ENCODE results near the gene EPB41L5.
A peak's percentile ranks its signal among the peaks of the same experiment; 100 is the strongest.
"Not testable (repeated sequence)": the region's sequence is repeated elsewhere in the genome, so short reads cannot be mapped to it uniquely, and the experiment has no call there.

The EPB41L5 gene

DNA sequence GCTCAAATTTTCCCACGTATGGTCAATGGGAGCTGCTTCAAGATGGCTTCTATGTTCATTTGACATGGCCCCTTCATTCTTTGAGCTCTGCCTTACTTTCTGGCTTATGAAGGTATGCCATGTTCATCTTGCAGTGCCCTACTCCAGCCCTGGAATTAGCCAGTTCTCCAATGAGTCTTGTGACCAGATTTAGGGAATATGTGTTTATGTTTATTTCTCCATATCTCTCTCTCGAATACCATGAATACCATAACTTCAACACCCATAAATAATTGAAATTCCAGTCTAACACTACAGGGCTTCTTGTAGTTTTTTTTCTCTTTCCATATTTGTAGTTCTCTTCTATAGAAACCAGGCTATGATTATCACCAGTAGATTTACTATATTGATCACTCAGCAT lies 39.7 kb downstream of the EPB41L5 start:
- H3K4me3 Mint-ChIP-seq: no peak overlapping the region
- ATAC-seq (no peak), DNase-seq (ENCODE audit: low spot score in 2 of 2) (no peak)
- H3K9me3 Mint-ChIP-seq: peaks cover 6% of the 10 kb centered on the region
- H3K27ac Mint-ChIP-seq: no peak overlapping the region
- H3K4me1 Mint-ChIP-seq: no peaks in the 10 kb centered on the region
- H3K36me3 Mint-ChIP-seq: no peaks in the 10 kb centered on the region

- DNase-seq (ENCODE audit: low spot score in 2 of 2): no peak
- no peak for ATAC-seq
- Mint-ChIP-seq H3K4me1 (no peaks in the 10 kb centered on the region), H3K4me3 (no peak overlapping the region), H3K27ac (no peak overlapping the region), H3K9me3 (peaks cover 2% of the 10 kb centered on the region), H3K36me3 (no peaks in the 10 kb centered on the region)
These were observed 41.0 kb downstream of the EPB41L5 start for GRCh38 chr2:120053891-120054290.

DNA sequence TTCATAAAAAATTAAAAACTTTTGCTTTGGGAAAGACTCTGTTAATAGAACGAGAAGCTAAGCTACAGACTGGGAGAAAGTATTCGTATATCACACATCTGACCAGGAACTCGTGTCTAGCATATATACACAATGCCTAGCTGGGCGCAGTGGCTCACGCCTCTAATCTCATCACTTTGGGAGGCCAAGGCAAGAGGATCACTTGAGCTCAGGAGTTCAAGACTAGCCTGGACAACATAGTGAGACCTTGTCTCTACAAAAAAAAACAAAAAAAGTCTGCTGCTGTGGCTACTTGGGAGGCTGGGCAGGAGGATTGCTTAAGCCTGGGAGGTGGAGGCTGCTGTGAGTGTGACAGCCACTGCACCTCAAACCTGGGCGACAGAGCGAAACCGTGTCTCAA lies 46.6 kb downstream of the EPB41L5 start:
- ATAC-seq (no peak), DNase-seq (ENCODE audit: low spot score in 2 of 2) (no peak)
- Mint-ChIP-seq H3K36me3 (no peaks in the 10 kb centered on the region), H3K4me1 (no peaks in the 10 kb centered on the region), H3K9me3 (no peaks in the 10 kb centered on the region), H3K4me3 (no peak overlapping the region), H3K27ac (no peak overlapping the region)

DNA sequence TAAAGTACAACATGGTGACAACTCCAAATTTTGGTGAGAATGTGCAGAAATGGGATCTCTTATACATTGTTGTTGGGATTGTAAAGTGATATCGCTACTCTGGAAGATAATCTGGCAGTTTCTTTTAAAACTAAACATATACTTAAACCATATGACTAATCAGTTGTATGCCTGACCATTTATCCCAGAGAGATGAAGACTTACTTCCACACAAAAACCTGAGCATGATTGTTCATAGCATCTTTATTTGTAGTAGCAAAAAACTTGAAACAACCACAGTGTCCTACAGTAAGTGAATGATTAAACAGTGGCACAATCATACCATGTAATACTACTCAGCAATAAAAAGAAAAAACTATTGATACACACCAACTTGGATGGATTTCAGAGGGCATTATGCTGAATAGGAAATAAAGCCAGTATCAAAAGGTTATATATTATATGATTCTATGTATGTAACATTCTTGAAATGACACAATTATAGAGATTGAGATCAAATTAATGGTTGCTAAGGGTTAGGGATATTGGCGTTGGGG lies 47.3 kb downstream of the EPB41L5 start:
- no peaks in the 10 kb centered on the region for H3K36me3 Mint-ChIP-seq
- no peak for ATAC-seq
- DNase-seq (ENCODE audit: low spot score in 2 of 2): no peak
- H3K4me1 Mint-ChIP-seq: no peaks in the 10 kb centered on the region
- no peak overlapping the region for H3K27ac Mint-ChIP-seq
- no peaks in the 10 kb centered on the region for H3K9me3 Mint-ChIP-seq
- H3K4me3 Mint-ChIP-seq: no peak overlapping the region

GRCh38 chr2:120064664-120065063 lies 51.8 kb downstream of the EPB41L5 start:
- H3K36me3 Mint-ChIP-seq: no peaks in the 10 kb centered on the region
- no peak for DNase-seq (ENCODE audit: low spot score in 2 of 2)
- H3K4me3 Mint-ChIP-seq: no peak overlapping the region
- H3K27ac Mint-ChIP-seq: no peak overlapping the region
- no peaks in the 10 kb centered on the region for H3K9me3 Mint-ChIP-seq
- H3K4me1 Mint-ChIP-seq: no peaks in the 10 kb centered on the region
- ATAC-seq: no peak

GRCh38 chr2:120066800-120067547 lies 54.1 kb downstream of the EPB41L5 start:
- no peak overlapping the region for H3K27ac Mint-ChIP-seq
- ATAC-seq (no peak), DNase-seq (ENCODE audit: low spot score in 2 of 2) (no peak)
- no peak overlapping the region for H3K4me3 Mint-ChIP-seq
- no peaks in the 10 kb centered on the region for H3K36me3 Mint-ChIP-seq
- H3K9me3 Mint-ChIP-seq: no peaks in the 10 kb centered on the region
- H3K4me1 Mint-ChIP-seq: no peaks in the 10 kb centered on the region

- not testable (repeated sequence) for H3K27ac Mint-ChIP-seq; DNase-seq (ENCODE audit: low spot score in 2 of 2); H3K4me1 Mint-ChIP-seq; H3K4me3 Mint-ChIP-seq; ATAC-seq; H3K36me3 Mint-ChIP-seq; H3K9me3 Mint-ChIP-seq
These were observed 55.3 kb downstream of the EPB41L5 start for GRCh38 chr2:120068040-120068658.

GRCh38 chr2:120075545-120075944 lies 62.7 kb downstream of the EPB41L5 start:
- no peak for DNase-seq (ENCODE audit: low spot score in 2 of 2)
- no peaks in the 10 kb centered on the region for H3K9me3 Mint-ChIP-seq
- no peaks in the 10 kb centered on the region for H3K36me3 Mint-ChIP-seq
- H3K4me1 Mint-ChIP-seq: no peaks in the 10 kb centered on the region
- H3K27ac Mint-ChIP-seq: no peak overlapping the region
- ATAC-seq: no peak
- no peak overlapping the region for H3K4me3 Mint-ChIP-seq

- ATAC-seq: no peak
- Mint-ChIP-seq H3K36me3 (no peaks in the 10 kb centered on the region), H3K4me1 (no peaks in the 10 kb centered on the region), H3K9me3 (no peaks in the 10 kb centered on the region), H3K27ac (no peak overlapping the region), H3K4me3 (no peak overlapping the region)
- DNase-seq (ENCODE audit: low spot score in 2 of 2): no peak
These were observed 65.0 kb downstream of the EPB41L5 start for GRCh38 chr2:120077896-120078295.

GRCh38 chr2:120079647-120080046 lies 66.8 kb downstream of the EPB41L5 start:
- DNase-seq (ENCODE audit: low spot score in 2 of 2): no peak
- Mint-ChIP-seq H3K4me1 (no peaks in the 10 kb centered on the region), H3K36me3 (no peaks in the 10 kb centered on the region), H3K27ac (no peak overlapping the region), H3K4me3 (no peak overlapping the region), H3K9me3 (no peaks in the 10 kb centered on the region)
- ATAC-seq: no peak

GRCh38 chr2:120091436-120091835 lies 78.6 kb downstream of the EPB41L5 start:
- Mint-ChIP-seq H3K4me3 (no peak overlapping the region), H3K36me3 (no peaks in the 10 kb centered on the region), H3K27ac (no peak overlapping the region), H3K4me1 (no peaks in the 10 kb centered on the region), H3K9me3 (no peaks in the 10 kb centered on the region)
- no peak for ATAC-seq
- DNase-seq (ENCODE audit: low spot score in 2 of 2): no peak

- H3K4me3 Mint-ChIP-seq: no peak overlapping the region
- ATAC-seq (no peak), DNase-seq (ENCODE audit: low spot score in 2 of 2) (no peak)
- H3K9me3 Mint-ChIP-seq: no peaks in the 10 kb centered on the region
- no peaks in the 10 kb centered on the region for H3K36me3 Mint-ChIP-seq
- H3K4me1 Mint-ChIP-seq: no peaks in the 10 kb centered on the region
- no peak overlapping the region for H3K27ac Mint-ChIP-seq
These were observed 81.9 kb downstream of the EPB41L5 start for GRCh38 chr2:120094795-120095194.

DNA sequence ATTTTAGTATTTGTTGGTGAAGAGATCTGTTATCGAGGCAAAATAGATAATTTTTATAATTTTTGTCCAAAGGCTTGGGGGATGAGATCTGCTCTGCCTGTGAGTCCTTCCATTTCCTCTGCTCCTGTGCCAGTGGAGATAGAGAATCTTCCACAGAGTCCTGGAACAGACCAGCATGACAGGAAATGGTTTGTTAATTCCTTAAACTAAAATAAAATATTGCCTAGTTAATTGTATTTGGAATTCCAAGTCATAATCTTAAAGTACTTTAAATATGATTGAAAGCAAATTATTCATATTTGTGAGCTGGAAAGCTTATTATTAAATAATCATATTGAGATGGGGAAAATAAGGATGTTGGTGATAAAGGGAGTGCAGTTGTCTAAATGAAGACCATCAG lies 87.8 kb downstream of the EPB41L5 start:
- Mint-ChIP-seq H3K36me3 (no peaks in the 10 kb centered on the region), H3K4me1 (no peaks in the 10 kb centered on the region), H3K9me3 (no peaks in the 10 kb centered on the region), H3K4me3 (no peak overlapping the region), H3K27ac (no peak overlapping the region)
- DNase-seq (ENCODE audit: low spot score in 2 of 2): no peak
- ATAC-seq: no peak

- no peak for DNase-seq (ENCODE audit: low spot score in 2 of 2)
- Mint-ChIP-seq H3K27ac (no peak overlapping the region), H3K36me3 (no peaks in the 10 kb centered on the region), H3K4me1 (peaks cover 3% of the 10 kb centered on the region), H3K9me3 (no peaks in the 10 kb centered on the region), H3K4me3 (no peak overlapping the region)
- no peak for ATAC-seq
These were observed 91.0 kb downstream of the EPB41L5 start for GRCh38 chr2:120103723-120104467.

- Mint-ChIP-seq H3K9me3 (peaks cover 5% of the 10 kb centered on the region), H3K4me3 (no peak overlapping the region), H3K4me1 (peaks cover 11% of the 10 kb centered on the region), H3K27ac (no peak overlapping the region), H3K36me3 (no peaks in the 10 kb centered on the region)
- DNase-seq (ENCODE audit: low spot score in 2 of 2) (no peak), ATAC-seq (no peak)
These were observed 91.9 kb downstream of the EPB41L5 start for GRCh38 chr2:120104772-120105171.

GRCh38 chr2:120105360-120105759 lies 92.5 kb downstream of the EPB41L5 start:
- no peak overlapping the region for H3K4me3 Mint-ChIP-seq
- ATAC-seq (peak; percentile 43), DNase-seq (ENCODE audit: low spot score in 2 of 2) (no peak)
- H3K4me1 Mint-ChIP-seq: peaks cover 17% of the 10 kb centered on the region
- peaks cover 5% of the 10 kb centered on the region for H3K9me3 Mint-ChIP-seq
- H3K27ac Mint-ChIP-seq: no peak overlapping the region
- H3K36me3 Mint-ChIP-seq: no peaks in the 10 kb centered on the region
